HCT116 (cell line): ENCODE measurements around the gene RFXANK.

Source experiments
- CEBPB ChIP-seq: IDR thresholded peaks from 2 replicates; pipeline ENCODE4 v1.6.1; 2012; ENCODE audit warnings: low read depth
- EZH2 ChIP-seq: fragments of 200-600 bp; sonication (generic); IDR thresholded peaks from 2 replicates; pipeline ENCODE4 v1.6.1; 2017; ENCODE audit warnings: antibody characterized with exemption, mixed run types
- JUND ChIP-seq: IDR thresholded peaks from 2 replicates; pipeline ENCODE4 v1.6.1; 2012
- POLR2A ChIP-seq: IDR thresholded peaks from 2 replicates; pipeline ENCODE4 v1.7.0; 2011; ENCODE audit warnings: borderline replicate concordance; ENCODE audit not compliant: insufficient read depth, insufficient read length; ENCODE audit errors: extremely low read depth
- POLR2AphosphoS5 ChIP-seq: IDR thresholded peaks from 2 replicates; pipeline ENCODE4 v1.6.1; 2011; ENCODE audit warnings: mild to moderate bottlenecking, low read depth, low read length, moderate library complexity
- SIN3A ChIP-seq: IDR thresholded peaks from 2 replicates; pipeline ENCODE4 v1.6.1; 2012; ENCODE audit warnings: low read depth
- SP1 ChIP-seq: IDR thresholded peaks from 2 replicates; pipeline ENCODE4 v1.6.1; 2012; ENCODE audit warnings: low read depth
- SRF ChIP-seq: IDR thresholded peaks from 2 replicates; pipeline ENCODE4 v1.6.1; 2012; ENCODE audit warnings: low read depth
- YY1 ChIP-seq: IDR thresholded peaks from 2 replicates; pipeline ENCODE4 v1.6.1; 2011; ENCODE audit warnings: low read length, low read depth, moderate library complexity, mild to moderate bottlenecking; ENCODE audit not compliant: insufficient replicate concordance; ENCODE audit errors: extremely low read depth
- ZFX ChIP-seq: fragments of 450-650 bp; IDR thresholded peaks from 2 replicates; pipeline ENCODE4 v1.6.1; 2017
- TF ChIP-seq, protein P1 (sequence below): IDR thresholded peaks from 2 replicates; pipeline ENCODE4 v1.6.1; 2012
- TF ChIP-seq, protein P2 (sequence below), 3 experiments: fragments of 200-600 bp in 1 of 3; sonication (generic) in 1 of 3; IDR thresholded peaks in 2 of 3; conservative IDR thresholded peaks in 1 of 3; 2 replicates each; pipeline ENCODE4 v1.5.1; 2012 to 2017; ENCODE audit warnings: low read depth in 2 of 3, low read length in 2 of 3, antibody characterized with exemption in 1 of 3, borderline replicate concordance in 1 of 3, control low read depth in 1 of 3, mild to moderate bottlenecking in 1 of 3, mixed read lengths in 1 of 3, mixed run types in 1 of 3, moderate library complexity in 1 of 3; ENCODE audit not compliant: insufficient read depth in 1 of 3
- TF ChIP-seq, protein P3 (sequence below): IDR thresholded peaks from 2 replicates; pipeline ENCODE4 v1.6.1; 2011; ENCODE audit warnings: mild to moderate bottlenecking, low read length, moderate library complexity; ENCODE audit not compliant: insufficient replicate concordance; ENCODE audit errors: extremely low read depth

DNA sequence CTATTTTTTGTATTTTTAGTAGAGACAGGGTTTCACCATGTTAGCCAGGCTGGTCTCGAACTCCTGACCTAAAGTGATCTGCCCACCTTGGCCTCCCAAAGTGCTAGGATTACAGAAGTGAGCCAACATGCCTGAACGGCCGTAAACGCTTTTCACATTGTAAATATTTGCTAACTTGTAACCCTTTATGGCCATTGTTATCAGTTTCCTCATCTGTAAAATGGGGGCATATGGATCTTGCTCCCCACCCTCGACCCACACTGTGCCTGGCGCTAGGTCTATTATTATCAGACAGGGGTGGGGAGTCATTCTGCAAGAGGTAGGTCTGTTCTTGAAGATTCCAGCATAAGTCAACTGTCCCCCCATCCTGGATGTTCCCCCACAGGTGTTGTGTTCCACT, 31.6 kb downstream of the RFXANK start:
- no peak for TF ChIP-seq ZFX
- no peak for TF ChIP-seq JUND
- TF ChIP-seq YY1: no peak
- TF ChIP-seq SRF: no peak
- TF ChIP-seq, protein P1, sequence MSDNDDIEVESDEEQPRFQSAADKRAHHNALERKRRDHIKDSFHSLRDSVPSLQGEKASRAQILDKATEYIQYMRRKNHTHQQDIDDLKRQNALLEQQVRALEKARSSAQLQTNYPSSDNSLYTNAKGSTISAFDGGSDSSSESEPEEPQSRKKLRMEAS: no peak
- TF ChIP-seq, protein P2, sequence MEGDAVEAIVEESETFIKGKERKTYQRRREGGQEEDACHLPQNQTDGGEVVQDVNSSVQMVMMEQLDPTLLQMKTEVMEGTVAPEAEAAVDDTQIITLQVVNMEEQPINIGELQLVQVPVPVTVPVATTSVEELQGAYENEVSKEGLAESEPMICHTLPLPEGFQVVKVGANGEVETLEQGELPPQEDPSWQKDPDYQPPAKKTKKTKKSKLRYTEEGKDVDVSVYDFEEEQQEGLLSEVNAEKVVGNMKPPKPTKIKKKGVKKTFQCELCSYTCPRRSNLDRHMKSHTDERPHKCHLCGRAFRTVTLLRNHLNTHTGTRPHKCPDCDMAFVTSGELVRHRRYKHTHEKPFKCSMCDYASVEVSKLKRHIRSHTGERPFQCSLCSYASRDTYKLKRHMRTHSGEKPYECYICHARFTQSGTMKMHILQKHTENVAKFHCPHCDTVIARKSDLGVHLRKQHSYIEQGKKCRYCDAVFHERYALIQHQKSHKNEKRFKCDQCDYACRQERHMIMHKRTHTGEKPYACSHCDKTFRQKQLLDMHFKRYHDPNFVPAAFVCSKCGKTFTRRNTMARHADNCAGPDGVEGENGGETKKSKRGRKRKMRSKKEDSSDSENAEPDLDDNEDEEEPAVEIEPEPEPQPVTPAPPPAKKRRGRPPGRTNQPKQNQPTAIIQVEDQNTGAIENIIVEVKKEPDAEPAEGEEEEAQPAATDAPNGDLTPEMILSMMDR (IDR thresholded peaks at IDR 0.05 in 2 of 3, conservative IDR thresholded peaks at IDR 0.05 in 1 of 3; ENCODE audit: borderline replicate concordance in 1 of 3, insufficient read depth in 1 of 3, low read depth in 2 of 3, low read length in 2 of 3): no peak
- TF ChIP-seq SP1: no peak
- no peak for TF ChIP-seq EZH2
- TF ChIP-seq CEBPB: no peak
- no peak for TF ChIP-seq POLR2A
- TF ChIP-seq SIN3A: no peak
- TF ChIP-seq POLR2AphosphoS5: no peak
- TF ChIP-seq, protein P3, sequence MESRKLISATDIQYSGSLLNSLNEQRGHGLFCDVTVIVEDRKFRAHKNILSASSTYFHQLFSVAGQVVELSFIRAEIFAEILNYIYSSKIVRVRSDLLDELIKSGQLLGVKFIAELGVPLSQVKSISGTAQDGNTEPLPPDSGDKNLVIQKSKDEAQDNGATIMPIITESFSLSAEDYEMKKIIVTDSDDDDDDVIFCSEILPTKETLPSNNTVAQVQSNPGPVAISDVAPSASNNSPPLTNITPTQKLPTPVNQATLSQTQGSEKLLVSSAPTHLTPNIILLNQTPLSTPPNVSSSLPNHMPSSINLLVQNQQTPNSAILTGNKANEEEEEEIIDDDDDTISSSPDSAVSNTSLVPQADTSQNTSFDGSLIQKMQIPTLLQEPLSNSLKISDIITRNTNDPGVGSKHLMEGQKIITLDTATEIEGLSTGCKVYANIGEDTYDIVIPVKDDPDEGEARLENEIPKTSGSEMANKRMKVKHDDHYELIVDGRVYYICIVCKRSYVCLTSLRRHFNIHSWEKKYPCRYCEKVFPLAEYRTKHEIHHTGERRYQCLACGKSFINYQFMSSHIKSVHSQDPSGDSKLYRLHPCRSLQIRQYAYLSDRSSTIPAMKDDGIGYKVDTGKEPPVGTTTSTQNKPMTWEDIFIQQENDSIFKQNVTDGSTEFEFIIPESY: no peak
